MG63 (cell line): ENCODE measurements around the gene TAF4B. TPM values are rescaled to one million over a fixed set of nuclear protein-coding genes. Genes with fewer than 3 reads are reported as not detected.
"Not testable (repeated sequence)": the region's sequence is repeated elsewhere in the genome, so short reads cannot be mapped to it uniquely, and the experiment has no call there.

Experiments used
- DNase-seq: peaks from one replicate; pipeline ENCODE4 v3.0.0-alpha.2; 2020
- H3K27me3 ChIP-seq: fragments of 250-450 bp; sonication (Bioruptor Pico); 2 replicates; pipeline ENCODE4 v1.5.1; 2020; ENCODE audit warnings: mild to moderate bottlenecking, moderate library complexity
- H3K36me3 ChIP-seq: fragments of 250-450 bp; sonication (Bioruptor Pico); 2 replicates; pipeline ENCODE4 v1.5.1; 2020; ENCODE audit warnings: mild to moderate bottlenecking, moderate library complexity
- H3K4me3 ChIP-seq: fragments of 250-450 bp; sonication (Bioruptor Pico); 2 replicates; pipeline ENCODE4 v1.5.1; 2020; ENCODE audit warnings: mild to moderate bottlenecking, moderate library complexity
- H3K9me3 ChIP-seq: fragments of 250-450 bp; sonication (Bioruptor Pico); 2 replicates; pipeline ENCODE4 v1.5.1; 2020; ENCODE audit warnings: mild to moderate bottlenecking, moderate library complexity
- total RNA-seq: library from RNA; depleted of rRNA; stranded (reverse); fragments of >200 nt; shearing (Covaris generic); gene quantifications from 2 replicates; pipeline ENCODE4 v1.2.3, GENCODE V29; 2014; ENCODE audit warnings: low replicate concordance

The TAF4B gene
- total RNA-seq, 1 experiment from 2014 or later, result 5.7 TPM

DNA sequence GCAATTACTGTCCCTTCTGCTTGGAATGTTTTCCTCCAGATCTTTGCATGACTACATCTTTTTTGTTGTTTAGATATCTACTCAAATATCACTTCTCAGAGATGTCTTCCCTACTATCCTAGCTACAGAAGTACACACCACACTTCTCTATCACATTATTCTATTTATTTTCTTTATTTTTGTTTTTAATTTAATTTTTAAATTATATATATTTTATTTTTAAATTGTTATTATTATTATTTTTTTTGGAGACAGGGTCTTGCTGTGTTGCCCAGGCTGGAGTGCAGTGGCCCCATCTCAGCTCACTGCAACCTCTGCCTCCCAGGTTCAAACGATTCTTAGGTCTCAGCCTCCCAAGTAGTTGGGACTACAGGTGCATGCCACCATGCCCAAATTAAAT lies 106.7 kb downstream of the TAF4B start:
- no peaks in the 10 kb centered on the region for H3K27me3 ChIP-seq
- H3K36me3 ChIP-seq, result no peaks in the 10 kb centered on the region
- H3K9me3 ChIP-seq, result no peaks in the 10 kb centered on the region
- no peak overlapping the region for H3K4me3 ChIP-seq
- no peak for DNase-seq

- Histone ChIP-seq H3K9me3 (no peaks in the 10 kb centered on the region), H3K4me3 (no peak overlapping the region), H3K36me3 (no peaks in the 10 kb centered on the region), H3K27me3 (no peaks in the 10 kb centered on the region)
- DNase-seq, result no peak
Observed at GRCh38 chr18:26335156-26335555, 108.9 kb downstream of the TAF4B start.

- no peak for DNase-seq
- H3K4me3 ChIP-seq, result no peak overlapping the region
- no peaks in the 10 kb centered on the region for H3K36me3 ChIP-seq
- no peaks in the 10 kb centered on the region for H3K9me3 ChIP-seq
- no peaks in the 10 kb centered on the region for H3K27me3 ChIP-seq
Observed at GRCh38 chr18:26335571-26336487, 109.6 kb downstream of the TAF4B start.

- Histone ChIP-seq H3K9me3 (no peaks in the 10 kb centered on the region), H3K27me3 (no peaks in the 10 kb centered on the region), H3K4me3 (no peak overlapping the region), H3K36me3 (no peaks in the 10 kb centered on the region)
- DNase-seq, result no peak
Observed at GRCh38 chr18:26336572-26336971, 110.3 kb downstream of the TAF4B start.

GRCh38 chr18:26342646-26343045 lies 116.4 kb downstream of the TAF4B start:
- Histone ChIP-seq H3K4me3 (no peak overlapping the region), H3K36me3 (no peaks in the 10 kb centered on the region), H3K9me3 (peaks cover 6% of the 10 kb centered on the region), H3K27me3 (no peaks in the 10 kb centered on the region)
- no peak for DNase-seq

DNA sequence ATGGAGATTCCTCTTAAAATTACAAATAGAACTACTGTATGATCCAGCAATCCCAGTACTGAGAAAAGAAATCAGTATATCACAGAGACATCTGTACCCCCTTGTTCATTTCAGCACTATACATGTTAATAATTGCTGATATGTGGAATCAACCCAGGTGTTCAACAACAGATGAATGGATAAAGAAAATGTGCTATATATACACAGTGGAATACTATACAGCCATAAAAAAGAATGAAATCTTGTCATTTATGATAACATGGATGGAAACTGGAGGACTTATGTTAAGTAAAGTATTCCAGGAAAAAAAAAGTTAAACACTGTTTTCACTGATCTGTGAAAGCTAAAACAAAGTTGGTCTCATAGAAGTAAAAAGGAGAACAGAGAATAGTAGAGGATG lies 124.7 kb downstream of the TAF4B start:
- Histone ChIP-seq H3K36me3 (no peaks in the 10 kb centered on the region), H3K27me3 (no peaks in the 10 kb centered on the region), H3K9me3 (peaks cover 9% of the 10 kb centered on the region), H3K4me3 (no peak overlapping the region)
- no peak for DNase-seq

- H3K9me3 ChIP-seq, result no peaks in the 10 kb centered on the region
- no peak for DNase-seq
- H3K4me3 ChIP-seq, result no peak overlapping the region
- no peaks in the 10 kb centered on the region for H3K36me3 ChIP-seq
- H3K27me3 ChIP-seq, result no peaks in the 10 kb centered on the region
Observed at GRCh38 chr18:26356045-26356785, 130.0 kb downstream of the TAF4B start.

- no peaks in the 10 kb centered on the region for H3K36me3 ChIP-seq
- H3K4me3 ChIP-seq, result no peak overlapping the region
- H3K9me3 ChIP-seq, result no peaks in the 10 kb centered on the region
Observed at GRCh38 chr18:26357960-26358359, 131.7 kb downstream of the TAF4B start.

DNA sequence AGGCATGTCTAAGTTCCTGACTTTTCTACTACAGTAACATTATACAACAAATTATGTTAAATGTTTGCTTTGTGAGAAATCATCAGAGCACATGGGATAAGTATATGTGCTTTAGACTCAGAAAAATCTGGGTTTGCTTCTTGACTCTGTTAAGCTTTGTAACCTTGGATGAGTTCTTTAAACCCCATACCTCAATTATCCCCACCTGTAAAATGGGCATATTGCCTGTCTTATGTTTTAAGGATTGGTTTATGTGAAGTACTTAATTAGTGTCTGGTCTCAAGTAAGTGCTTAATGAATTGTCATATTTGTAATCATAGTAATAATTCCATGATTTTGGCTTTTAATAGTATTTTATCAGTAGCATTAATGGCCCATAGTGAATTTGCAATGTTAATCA lies 135.8 kb downstream of the TAF4B start:
- no peak overlapping the region for H3K4me3 ChIP-seq
- H3K9me3 ChIP-seq, result no peaks in the 10 kb centered on the region
- no peaks in the 10 kb centered on the region for H3K36me3 ChIP-seq
- DNase-seq, result no peak
- no peaks in the 10 kb centered on the region for H3K27me3 ChIP-seq

More at GRCh38 chr18:26357960-26358359, 131.7 kb downstream of the TAF4B start:
- no peak for DNase-seq
- H3K27me3 ChIP-seq, result no peaks in the 10 kb centered on the region

DNA sequence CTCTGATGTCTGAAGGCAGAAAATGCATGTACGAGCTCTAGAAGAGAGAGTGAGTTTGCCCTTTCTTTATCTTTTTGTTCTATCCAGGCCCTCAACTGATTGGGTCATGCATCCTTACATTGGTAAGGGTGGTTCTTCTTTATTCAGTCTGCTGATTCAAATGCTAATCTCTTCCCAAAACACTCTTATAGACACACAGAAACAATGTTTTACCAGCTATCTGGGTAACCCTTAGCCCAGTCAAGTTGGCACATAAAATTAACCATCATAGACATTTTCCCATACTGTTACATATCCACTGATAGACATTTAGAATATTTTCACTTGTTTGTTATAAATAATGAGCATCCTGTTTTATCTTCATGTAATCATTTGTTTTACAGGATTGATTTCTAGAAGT lies 141.2 kb downstream of the TAF4B start:
- Histone ChIP-seq H3K9me3 (no peaks in the 10 kb centered on the region), H3K4me3 (no peak overlapping the region), H3K27me3 (no peaks in the 10 kb centered on the region), H3K36me3 (no peaks in the 10 kb centered on the region; the same call in 1 of the 2 replicates)
- no peak for DNase-seq

DNA sequence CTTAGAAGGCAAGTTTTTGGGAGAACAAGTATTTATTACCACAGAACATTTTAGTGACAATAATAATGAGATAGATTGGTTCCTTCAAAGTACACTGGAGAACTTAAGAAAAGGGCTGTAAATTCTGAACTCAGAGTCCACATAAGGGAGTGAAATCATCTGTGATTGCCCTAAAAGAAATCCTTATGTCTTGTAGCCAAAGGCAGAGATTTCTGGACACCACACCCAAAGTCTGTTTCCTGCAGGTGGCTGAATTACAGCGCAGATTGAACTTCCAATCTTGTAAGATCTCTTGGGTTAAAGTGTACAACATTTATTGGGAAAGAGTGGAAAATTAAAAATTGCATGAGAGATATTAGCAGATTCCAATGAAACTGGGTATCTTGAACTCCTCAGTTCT lies 143.8 kb downstream of the TAF4B start:
- Histone ChIP-seq H3K27me3 (no peaks in the 10 kb centered on the region), H3K9me3 (no peaks in the 10 kb centered on the region), H3K4me3 (no peak overlapping the region), H3K36me3 (no peaks in the 10 kb centered on the region; the same call in 1 of the 2 replicates)
- no peak for DNase-seq

- Histone ChIP-seq H3K4me3 (no peak overlapping the region), H3K27me3 (no peaks in the 10 kb centered on the region), H3K9me3 (no peaks in the 10 kb centered on the region), H3K36me3 (no peaks in the 10 kb centered on the region)
- DNase-seq, result no peak
Observed at GRCh38 chr18:26376105-26376504, 149.9 kb downstream of the TAF4B start.

- no peak for DNase-seq
- H3K4me3 ChIP-seq, result no peak overlapping the region
- no peaks in the 10 kb centered on the region for H3K36me3 ChIP-seq
- no peaks in the 10 kb centered on the region for H3K27me3 ChIP-seq
- no peaks in the 10 kb centered on the region for H3K9me3 ChIP-seq
Observed at GRCh38 chr18:26378701-26379100, 152.5 kb downstream of the TAF4B start.

DNA sequence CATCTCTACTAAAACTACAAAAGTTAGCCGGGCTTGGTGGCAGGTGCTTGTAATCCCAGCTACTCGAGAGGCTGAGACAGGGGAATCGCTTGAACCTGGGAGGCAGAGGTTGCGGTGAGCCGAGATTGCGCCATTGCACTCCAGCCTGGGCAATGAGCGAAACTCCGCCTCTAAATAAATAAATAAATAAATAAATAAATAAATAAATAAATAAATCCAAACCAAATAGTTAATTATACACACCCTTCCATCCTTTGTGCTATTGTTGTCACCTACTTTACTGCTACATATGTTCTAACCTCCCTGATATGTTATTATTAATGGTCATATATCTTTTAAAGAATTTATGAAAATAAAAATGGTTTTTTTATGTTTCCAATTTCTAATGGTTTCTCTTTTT lies 155.3 kb downstream of the TAF4B start:
- H3K4me3 ChIP-seq, H3K9me3 ChIP-seq, H3K27me3 ChIP-seq, DNase-seq, H3K36me3 ChIP-seq: not testable (repeated sequence)

DNA sequence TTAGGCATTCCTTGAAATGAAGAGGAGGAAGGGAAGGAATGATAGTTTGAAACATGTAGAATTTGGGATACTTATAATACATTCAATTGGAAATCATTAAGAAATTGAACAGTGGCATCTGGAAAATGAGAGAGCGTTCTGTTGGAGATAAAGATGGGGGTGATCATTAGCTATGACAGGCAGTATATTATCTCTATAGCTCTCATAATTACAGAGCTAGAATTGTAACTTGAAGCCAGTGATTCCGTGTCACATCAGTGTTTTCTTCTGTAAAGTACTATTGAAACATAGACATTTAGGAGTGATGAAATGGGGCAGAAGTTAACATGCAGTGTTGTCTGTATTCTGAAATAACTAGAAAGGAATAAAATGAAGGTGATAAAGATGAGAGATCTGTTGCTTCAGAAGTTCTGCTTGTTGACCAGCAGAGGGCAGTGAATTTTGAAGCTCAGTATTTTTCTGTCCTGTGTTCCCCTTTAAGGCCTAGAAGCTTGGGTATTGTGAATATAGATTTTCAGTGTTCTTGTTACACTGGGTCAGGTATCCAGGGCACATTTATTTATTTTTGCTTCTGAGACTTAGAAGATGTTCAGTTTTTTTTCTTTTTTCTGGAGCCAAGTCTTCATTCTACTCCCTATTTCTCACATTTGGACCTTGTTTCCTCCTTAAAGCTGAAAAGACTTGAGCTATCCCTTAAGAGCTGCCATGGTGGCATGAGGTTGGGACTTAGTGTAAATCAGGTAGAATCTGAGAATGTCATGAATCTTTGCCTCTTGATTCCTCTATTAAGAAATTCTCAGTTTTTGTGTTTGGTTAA lies 157.4 kb downstream of the TAF4B start:
- DNase-seq, result no peak
- H3K27me3 ChIP-seq, result no peaks in the 10 kb centered on the region
- H3K9me3 ChIP-seq, result no peaks in the 10 kb centered on the region
- H3K4me3 ChIP-seq, result no peak overlapping the region
- H3K36me3 ChIP-seq, result no peaks in the 10 kb centered on the region

DNA sequence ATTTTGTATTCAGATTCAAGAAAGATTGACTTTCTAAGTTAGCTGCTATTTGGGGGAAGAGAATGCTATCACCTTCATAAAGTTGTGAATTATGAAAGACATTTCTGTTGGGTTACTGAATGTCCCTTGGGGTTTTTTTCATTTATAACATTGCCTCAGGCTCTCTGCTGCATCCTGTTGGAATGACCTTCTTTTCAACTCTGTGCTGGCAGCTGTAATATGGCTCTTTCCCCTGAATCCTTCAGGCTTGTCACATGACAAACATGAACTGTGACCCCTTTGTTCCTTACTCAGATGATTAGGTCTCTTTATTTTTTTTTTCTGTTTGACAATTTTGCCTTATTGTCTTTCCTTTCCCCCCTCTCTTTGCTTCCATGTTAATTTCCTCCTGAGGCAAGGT lies 159.8 kb downstream of the TAF4B start:
- no peak overlapping the region for H3K4me3 ChIP-seq
- no peaks in the 10 kb centered on the region for H3K9me3 ChIP-seq
- H3K36me3 ChIP-seq, result no peaks in the 10 kb centered on the region
- peak; percentile 28 for DNase-seq
- H3K27me3 ChIP-seq, result no peaks in the 10 kb centered on the region

DNA sequence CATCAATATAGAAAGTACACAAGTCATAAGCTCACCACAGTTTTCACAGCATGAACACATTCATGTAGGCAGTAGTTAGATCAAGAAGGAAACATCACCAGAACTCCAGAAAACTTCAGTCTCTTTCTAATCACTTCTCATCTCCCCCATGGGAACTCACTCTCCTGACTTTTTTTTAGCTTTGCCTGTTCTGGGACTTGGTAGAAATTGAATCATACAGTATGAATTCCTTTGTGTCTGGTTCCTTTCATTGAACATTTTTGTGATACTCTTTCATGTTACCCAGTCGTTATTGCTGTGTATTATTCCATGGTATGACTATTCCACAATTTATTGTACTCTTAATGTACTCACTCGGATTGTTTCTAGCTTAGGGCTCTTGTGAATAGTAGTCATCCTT lies 160.2 kb downstream of the TAF4B start:
- no peak for DNase-seq
- Histone ChIP-seq H3K9me3 (no peaks in the 10 kb centered on the region), H3K36me3 (no peaks in the 10 kb centered on the region), H3K27me3 (no peaks in the 10 kb centered on the region), H3K4me3 (no peak overlapping the region)
